ENCODE measurements around the gene LCA5L.

GRCh38 chr21:39375446-39375845, 70.1 kb downstream of the LCA5L start:
- TF ChIP-seq BHLHE40 (IDR thresholded peaks at IDR 0.05; ENCODE audit: borderline replicate concordance): no peak
- TF ChIP-seq FOXM1 (IDR thresholded peaks at IDR 0.05; ENCODE audit: borderline replicate concordance): no peak
- no peak for TF ChIP-seq PKNOX1 (IDR thresholded peaks at IDR 0.05)
- no peak for TF ChIP-seq SUZ12 (IDR thresholded peaks at IDR 0.05)
- no peak for TF ChIP-seq L3MBTL2 (conservative IDR thresholded peaks at IDR 0.05)

Data from HEK293T (cell line).